SK-N-MC (cell line): ENCODE data around the gene NPIPB2.

Source experiments
- EZH2 ChIP-seq: fragments of 200-600 bp; sonication (generic); IDR thresholded peaks from one replicate; pipeline ENCODE4 v1.6.1; 2017; ENCODE audit warnings: antibody characterized with exemption
- FOXP2 ChIP-seq: optimal IDR thresholded peaks from 2 replicates; pipeline ENCODE3; 2011; ENCODE audit warnings: mild to moderate bottlenecking, moderate library complexity; ENCODE audit not compliant: insufficient read depth; ENCODE audit errors: extremely low read length, control extremely low read depth
- POLR2AphosphoS5 ChIP-seq: IDR thresholded peaks from 2 replicates; pipeline ENCODE4 v1.6.1; 2012; ENCODE audit warnings: mild to moderate bottlenecking, low read depth, low read length, borderline replicate concordance

DNA sequence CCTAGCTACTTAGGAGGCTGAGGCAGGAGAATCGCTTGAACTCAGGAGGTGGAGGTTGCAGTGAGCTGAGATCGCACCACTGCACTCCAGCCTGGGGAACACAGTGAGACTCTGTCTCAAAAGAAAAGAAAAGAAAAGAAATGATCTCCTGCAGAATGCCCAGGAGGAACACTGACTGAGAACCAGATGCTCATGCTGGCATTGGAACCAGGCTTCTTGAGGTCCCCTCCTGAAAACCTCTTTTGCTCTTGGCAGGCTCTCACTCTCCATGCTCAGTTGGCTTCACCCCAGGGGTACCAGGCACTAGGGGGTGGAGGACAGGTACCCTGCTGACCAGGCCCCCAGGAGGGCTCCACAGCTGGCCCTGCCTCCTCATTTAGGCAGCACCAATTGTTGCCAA is 14.7 kb upstream of the NPIPB2 start:
- TF ChIP-seq POLR2AphosphoS5 (no peak), EZH2 (no peak), FOXP2 (no peak)
